NCI-H1105 (cell line): ENCODE results near the gene UVSSA.
A peak's percentile ranks its signal among the peaks of the same experiment; 100 is the strongest.

ENCODE experiments used
- DNase-seq: peaks from one replicate; lab custom pipeline; 2025; lab: John Stamatoyannopoulos, UW

UVSSA gene

DNA sequence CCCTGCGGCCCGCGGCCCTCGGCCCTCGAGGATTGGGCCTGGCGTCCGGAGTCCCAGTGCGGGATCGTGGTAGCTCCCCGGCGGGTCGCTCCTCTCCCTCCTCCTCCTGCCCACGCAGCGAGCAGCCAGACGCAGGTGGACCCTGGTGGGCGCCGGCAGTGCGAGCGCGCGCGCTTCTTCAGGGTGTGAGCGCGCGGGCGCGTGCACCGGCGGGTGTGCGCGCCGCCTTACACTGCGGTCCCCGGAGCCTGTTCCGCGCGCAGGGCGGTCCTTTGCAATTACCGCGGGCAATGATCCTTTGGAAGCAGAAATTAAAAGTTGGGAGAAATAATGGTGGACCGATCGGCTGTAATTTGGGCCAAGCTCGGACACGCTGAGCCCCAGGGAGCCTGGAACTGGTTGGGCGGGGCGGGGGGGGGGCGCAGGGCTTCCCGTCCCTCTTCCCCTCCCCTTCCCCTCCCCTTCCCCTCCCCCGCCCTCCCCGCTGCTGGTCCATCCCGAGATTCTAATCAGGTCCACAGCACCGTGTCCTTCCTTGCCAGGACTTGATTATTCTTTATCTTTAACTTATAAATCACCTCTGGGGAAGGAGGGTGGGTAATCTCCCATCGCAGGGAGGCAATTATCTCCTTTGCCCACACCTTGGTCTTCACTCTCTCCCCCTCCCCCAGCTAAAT is 60.8 kb downstream of the UVSSA start:
- no peak for DNase-seq

DNA sequence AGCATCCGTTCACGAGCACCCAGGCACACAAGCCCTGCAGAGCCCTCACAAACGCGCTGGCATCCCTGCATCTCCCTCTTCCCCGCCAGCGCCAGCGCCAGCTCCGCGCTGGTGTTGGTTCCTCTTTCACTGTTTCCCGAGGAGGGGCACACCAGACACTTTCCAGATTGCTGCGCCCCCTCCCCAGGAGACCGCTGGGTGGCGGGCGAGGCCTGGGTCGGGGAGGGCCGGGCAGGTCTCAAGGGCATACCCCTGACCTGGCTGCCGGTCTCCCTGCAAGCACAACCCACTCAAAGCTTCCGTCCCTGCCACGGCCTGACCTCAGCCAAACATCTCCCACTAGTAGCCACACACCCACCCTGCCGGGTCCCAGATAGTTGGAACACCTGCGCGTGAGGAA is 61.4 kb downstream of the UVSSA start:
- DNase-seq = peak; percentile 24

DNA sequence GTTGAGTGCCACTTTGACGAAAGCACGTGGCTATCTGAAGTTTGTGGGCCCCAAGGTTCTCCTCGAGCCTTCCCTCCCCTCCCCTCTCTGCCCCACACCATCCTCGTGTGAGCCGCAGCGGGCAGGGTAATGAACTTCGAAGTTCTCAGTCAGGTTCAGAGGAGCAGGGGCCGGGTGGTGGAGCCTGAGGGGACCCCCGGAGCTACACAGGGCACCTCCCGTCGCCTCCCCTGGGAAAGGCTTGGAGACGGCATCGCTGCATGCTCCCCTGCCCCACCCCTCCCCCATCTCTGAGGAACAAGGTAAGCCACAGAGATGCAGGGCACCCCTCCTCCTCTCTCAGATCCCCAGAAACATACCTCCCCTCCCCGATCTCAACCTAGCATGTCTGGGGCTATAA is 62.1 kb downstream of the UVSSA start:
- DNase-seq = no peak

DNA sequence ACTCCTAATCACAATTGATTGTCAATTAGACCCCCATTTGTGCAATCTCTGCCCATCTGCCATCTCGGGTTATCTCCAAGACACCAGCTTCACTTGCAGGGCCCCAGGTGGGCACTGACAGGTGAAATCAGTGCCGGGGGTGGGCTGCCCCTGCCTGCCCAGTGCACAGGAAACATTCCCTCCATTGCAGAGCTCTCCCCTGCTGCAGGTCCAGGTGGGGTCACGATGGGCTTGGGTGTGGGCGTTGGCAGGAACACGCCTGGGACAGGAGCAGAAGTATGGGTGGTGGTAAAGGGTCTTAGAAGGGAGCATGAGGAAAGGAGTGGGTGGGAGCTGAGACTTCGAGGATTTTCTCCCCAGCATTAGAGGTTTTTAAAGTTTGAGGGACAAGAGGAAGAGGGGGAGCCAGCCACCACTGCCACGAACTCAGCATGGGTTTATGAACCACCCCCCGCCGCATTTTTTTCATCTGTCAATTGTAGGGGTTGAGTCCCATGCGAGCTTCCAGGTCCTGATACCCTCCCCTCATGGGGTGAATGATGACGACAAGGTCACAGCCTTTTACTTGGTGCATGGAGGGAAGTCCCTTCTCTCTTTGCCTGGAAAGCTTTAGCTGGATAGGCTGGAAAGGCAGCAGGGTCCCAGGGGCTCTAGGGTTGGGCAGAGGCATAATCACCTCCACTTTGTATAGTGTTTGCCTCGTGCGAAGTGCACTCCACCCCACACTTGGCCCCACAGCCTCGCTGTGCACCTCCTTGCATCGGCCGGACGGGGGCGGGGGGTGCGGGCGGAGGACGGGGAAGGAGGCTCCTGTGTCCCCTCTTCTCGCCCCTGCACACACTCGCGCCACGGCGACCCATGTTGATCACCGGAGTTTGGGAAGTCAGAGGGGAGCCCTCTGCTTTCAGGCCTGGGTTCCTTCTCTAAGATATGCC is 62.8 kb downstream of the UVSSA start:
- DNase-seq = no peak

DNA sequence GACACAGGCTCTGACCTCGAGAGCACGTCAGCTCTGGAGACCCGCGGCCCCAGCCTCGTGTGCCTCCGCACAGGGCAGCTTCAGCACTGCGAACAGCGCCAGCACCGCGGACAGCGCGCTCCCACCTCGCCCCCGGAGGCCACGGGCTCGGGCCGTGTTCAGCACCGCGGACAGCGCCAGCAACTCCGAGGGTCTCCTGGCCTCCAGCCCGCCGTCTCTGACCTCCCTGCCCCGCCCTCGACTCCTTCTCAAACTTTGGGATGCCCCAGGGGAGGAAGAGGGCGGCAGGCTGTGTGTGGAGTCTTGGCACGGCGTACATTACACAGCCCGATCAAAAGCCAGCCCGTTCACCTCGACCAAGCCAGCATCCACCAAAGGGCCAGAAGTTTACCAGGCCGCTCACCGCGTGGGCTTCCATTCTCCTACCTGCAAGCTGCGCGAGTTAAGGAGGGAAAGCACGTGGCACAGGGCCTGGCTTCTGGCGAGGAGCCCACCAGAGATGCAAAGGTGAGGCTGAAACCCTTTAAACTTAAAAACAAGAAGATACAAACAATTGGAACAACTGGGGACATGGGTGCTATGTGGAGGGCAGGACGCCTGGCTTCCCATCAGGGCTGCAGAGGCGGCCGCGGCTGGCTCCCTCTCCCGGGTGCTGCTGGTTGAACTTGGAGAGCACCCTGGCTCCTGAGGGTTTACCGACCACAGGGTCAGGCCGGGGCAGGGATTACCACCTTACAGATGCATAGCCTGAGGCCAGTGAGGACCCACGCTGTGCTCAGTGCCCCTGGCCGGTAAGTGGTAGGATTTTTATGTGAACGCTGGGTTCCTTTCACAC is 63.7 kb downstream of the UVSSA start:
- DNase-seq = no peak

DNA sequence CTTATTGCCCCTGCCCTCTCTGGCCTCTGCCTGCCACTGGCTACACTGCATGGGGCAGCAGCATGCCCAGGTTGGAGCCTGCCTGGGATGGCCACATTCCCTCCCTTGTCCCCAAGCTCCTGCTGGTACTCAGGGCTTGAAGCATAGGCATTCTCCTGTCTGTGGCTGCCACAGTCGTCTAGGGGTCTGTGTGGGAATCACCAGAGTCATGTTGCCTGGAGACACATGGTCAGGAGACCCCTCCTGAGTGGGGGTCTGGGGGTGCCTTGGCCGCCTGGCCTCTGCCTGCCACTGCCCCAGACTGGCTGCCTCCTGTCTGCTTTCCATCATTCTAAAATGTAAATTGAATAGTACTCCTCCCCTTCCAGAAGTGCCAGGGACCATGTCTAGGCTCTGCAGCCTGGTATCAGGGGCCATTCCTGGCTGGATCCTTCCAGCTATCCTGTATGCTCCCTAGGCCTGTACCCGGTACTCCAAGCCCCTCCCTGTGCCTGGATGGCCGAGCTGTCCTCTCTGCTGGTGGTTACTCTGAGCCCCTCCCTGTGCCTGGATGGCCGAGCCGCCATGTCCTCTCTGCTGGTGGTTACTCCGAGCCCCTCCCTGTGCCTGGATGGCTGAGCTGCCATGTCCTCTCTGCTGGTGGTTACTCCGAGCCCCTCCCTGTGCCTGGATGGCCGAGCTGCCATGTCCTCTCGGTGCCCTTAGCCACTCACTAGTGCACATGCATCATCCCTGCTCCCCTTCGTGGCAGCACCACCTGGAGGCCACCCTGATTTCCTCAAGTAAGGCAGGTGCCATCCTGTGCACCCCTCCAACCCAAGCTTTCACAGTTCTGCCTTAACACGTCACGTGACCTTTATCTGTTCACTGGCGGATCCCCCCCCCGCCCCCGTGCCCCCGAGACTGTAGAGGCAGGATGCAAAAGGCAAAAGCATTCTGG is 64.7 kb downstream of the UVSSA start:
- no peak for DNase-seq

DNA sequence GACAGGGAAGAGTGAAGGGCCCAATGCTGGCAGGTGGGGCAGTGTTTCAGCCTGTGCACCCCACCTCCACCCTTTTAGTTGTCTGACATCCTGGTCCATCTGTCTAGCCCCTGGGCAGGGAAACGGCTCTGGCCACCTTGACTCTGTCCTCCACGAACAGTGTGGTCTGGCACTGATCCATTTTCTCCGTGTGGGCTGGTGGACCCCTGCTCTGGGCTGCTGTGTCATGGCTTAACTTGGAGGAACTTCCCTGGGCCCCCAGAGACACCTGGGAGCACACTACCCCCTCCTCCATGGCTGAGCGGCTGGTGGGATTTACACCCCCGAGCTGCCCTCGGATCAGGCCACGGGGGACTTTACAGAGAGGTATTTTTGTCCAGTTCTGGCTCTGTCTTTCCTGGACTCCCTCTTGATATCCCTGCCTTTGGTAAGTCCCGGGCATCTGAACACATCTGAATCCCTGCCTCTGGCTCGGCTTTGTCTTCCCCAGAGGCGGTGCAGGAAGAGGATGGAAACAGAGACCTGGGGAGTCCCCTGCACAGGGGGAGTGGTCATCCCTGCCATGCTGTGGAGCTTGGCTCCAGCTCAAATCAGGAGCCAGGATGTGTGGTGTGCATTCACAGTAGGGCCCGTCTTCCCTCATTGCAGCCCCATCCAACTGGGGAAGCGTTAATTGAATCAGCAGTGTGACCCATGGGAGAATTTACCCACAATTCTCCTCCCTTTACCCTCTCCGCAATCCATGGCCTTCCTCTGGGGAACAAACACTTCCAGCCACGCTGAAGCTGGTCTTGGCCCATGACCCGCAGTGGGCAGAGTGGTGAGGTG is 65.6 kb downstream of the UVSSA start:
- no peak for DNase-seq

DNA sequence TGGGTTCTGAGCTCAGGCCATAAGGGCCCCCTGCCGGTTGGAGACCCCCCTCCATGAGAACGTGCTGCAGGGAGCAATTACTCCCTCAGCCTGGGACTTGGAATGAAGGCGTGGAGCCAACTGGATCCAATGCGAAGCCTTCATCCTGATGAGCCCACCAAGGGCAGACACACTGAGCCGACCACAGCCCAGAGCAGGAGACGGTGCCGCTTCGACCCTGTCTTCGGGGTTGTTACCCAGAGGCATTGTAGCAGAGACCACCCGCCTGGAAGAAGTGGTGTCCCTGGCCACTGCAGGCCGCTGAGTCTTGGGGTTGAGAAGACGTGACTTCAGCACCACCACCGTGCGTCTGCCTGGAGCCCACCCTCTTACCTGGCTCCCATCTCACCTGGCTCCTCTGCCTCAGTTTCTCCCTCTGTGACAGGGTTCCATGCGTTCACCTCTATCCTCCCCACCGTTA is 66.2 kb downstream of the UVSSA start:
- no peak for DNase-seq

DNA sequence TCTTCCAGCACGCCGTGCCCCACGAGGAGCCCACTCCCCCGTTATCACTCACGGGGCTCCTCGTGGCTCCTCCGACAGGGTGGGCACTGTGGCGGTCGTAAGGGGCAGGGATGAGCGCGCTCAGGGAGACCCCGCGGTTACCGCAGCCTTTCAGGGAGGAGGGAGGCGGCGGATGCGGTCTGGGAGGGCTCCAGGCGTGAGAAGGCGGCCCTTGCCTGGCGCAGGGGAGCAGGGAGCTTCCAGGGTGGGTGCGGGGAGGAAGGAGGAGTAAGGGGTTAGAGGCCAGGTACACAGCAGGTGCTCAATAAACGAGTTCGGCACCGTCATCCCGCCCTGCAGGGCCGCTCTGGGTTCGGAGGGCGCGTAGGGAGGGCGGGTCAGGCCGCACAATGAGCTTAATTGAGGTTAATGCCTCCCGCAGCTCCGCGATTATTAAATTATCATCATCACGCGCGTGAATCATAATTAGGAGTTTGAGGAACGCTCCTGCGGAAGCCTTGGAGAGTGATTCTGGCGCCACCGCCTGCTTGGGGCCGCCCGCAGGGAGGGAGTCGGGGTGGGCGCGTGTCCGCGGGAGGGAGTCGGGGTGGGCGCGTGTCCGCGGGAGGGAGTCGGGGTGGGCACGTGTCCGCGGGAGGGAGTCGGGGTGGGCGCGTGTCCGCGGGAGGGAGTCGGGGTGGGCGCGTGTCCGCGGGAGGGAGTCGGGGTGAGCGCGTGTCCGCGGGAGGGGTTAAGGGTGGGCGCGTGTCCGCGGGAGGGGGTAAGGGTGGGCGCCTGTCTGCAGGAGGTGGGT is 66.9 kb downstream of the UVSSA start:
- DNase-seq = no peak

DNA sequence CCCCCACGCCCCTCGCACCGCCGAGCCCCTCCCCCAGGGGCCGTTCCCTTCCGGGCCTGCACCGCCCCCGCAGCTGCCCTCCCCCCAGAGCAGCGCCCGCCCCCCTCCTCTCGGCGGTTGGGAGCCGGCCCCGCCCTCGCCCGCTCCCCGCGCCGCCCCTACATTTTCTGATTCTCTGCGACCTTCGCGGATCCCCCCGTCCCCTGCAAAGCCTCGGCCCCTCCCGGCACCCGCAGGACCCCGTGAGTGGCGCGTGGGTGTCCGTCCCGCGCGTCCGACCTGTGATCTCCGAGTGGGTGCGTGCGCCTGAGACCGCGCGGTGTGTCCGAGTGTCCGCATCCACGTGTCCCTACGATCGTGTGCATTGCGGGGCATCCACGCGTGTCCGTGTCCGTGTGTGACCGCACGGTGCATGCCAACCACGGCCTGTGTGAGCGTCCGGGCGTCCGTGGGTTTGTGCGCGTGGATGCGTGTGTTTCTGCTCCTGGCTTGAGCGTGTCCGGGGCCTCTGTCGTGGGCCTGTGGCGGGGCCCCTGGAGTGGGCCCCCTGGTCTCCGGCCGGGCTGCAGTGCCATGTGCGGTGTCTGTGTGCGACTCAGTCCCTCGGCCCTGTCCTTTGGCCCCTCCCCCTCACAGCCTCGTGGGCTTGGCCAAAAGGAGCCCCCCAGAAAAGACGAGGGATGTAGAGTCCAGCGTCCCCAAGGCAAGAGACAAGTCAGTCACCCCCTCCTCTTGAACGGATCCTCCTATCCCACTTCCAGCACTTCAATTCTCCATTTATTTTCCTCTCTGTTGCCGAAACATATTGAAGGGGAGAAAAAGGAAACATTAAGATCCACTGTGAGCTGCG is 68.0 kb downstream of the UVSSA start:
- DNase-seq = no peak

DNA sequence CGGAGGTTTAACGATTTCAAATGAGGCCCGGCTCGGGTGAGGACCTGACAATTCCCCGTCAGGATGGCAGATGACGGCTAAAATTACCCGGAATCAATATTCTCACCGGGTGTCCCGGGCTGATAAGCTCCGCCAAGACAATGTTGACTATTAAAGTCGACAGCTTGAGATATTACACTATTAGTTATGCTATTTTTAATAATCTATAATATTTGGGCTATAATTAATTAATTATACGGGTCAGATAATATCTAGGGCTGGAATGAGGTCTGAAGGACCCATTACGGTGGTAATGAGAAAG is 68.6 kb downstream of the UVSSA start:
- DNase-seq = no peak

DNA sequence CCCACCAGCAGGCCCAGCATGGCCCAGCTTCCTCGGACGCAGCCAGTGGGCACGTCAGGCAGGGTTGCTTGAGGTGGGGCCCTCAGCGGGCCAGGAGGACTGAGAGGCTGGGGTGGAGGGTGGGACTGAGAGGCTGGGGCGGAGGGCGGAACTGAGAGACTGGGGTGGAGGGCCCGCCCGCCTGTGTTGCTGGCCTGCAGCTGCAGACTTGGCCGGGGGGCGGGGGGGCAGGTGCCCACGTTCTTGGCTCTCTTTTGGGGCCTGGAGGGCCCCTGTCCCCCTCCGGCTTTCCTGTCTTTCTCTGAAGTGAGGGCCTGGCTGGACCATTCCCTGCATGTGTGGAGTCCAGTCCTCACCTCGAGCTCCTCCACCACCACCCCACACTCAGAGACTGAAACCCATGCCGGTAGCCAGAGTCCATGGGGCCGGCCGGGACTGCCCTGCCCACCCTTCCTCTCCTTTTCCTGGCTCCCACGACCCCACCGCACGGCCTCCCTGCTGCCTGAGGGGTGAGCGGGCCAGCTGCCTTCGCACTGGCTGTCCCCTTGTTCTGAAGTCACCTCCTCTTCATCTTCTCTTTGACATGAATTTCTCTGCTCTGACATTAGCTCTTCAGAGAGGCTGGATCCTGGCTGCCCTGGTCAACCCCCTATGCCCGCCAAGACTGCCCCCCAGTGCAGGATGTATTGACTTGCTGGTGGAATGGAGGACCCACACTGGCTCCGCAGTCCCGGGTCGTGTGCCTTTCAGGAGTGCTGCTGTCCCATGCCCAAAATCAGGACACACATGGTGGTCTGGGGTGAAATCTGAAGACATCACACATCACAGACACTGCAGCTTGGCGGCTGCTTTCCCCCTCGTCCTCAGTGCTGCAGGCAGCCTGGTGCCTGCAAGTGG is 69.3 kb downstream of the UVSSA start:
- no peak for DNase-seq

DNA sequence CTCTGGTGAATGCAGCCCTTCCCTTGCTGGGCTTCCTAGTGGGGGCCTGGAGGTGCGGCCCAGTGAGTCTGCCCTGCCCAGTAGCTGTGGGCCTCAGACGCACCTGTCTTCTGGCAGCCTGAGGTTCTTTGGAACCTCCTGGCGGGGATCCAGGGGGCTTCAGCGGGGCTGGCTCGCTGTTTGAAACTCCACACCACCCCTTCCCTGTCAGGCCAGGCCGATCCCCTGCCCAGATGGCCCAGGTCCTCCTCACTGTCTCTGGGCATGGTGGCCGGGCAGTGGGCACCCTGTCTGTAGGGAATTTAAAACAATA is 69.9 kb downstream of the UVSSA start:
- no peak for DNase-seq

DNA sequence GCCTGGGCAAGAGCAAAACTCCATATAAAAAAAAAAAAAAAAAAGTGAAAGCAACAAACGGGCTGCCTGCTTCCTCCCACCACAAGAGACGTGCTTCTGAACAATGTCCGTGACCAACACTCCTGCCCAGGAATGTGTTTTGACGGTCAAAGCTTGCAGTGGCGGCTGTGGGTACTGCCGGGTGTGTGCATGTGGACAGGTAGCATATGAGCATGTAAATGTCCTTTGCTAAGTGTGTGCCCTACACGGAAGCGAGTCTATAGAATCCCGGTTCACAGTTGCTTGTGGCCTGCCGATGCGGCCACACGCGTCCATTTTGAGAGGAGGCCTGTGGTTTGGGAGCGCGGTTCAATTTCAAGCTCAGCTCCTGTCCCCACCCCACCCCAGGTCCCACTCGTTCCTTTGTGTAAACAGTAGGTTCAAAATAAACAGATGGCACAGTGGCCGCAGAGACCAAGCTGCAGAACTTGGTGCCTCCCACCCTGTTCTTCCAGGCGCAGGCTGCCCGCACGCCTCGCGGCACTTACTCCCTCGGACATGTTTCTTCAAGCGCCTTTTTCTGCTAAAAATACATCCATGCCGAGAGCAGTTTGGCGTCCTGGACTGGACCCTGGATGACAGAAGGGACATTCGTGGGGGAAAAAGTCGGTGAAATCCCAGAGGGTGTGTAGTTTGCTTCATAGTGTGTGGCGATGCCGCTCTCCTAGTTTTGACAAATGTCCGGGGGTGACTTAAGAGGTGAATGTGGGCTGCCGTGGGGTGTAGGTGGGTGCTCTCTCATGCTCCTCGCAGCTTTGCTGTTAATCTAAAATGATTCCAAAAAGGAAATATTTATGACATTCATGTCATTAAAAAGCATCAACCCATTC is 70.7 kb downstream of the UVSSA start:
- no peak for DNase-seq

DNA sequence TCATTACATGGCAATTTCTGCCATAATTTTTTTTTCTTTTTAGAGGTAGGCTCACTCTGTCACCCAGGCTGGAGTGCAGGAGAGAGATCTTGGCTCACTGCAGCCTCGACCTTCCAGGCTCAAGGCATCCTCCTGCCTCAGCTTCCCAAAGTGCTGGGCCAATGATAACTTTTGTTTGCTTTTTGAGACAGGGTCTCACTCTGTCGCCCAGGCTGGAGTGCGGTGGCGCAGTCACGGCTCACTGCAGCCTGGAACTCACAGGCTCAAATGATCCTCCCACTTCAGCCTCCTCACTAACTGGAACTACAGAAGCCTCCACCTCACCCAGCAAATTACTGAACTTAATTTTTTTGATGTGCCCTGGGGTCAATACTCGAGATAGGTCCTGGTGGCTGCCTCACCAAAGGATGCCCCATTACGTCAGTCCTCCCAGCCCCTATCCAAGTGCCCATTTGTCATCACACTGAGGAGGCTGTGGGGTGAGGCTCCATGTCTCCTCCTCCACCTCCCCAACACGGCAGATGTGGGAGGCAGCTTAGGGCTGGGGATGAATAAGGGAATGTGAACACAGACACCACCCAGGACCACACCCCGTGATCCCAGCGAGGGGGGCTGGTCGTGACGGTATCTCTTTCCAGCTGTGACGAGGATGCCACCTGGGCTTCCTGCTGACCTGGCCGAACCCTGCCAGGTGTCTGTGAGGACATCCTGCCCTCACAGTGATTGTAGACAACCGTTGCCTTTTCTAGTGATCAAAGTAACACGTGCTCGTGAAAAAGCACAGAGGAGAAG is 71.7 kb downstream of the UVSSA start:
- DNase-seq = no peak

DNA sequence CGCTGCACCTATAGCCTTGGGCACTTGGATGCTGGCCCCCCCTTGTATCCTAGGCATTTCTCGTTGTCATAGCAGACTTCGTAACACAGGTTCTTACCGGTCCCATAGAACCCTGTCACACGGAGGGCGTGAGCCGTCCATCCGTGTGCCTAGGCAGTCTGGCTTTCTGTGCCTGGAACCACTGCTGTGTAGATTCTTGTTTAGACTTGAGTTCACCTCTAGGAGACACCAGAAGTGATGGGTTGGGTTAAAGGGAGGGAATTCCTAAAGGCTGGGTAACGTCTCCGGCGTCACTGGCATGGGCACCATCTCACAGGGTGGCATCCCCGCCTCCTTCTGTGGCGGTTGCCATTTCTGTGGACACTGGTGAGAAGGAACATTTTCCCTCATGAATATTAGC is 72.7 kb downstream of the UVSSA start:
- DNase-seq = no peak
